ENCODE data around the gene DPP10.

DPP10 gene

GRCh38 chr2:114668415-114668814 is 226.0 kb downstream of the DPP10 start:
- H3K79me2 ChIP-seq (ENCODE audit: insufficient read depth, low read length), result no peaks in the 10 kb centered on the region
- H4K20me1 ChIP-seq (ENCODE audit: insufficient read depth, low read length, poor library complexity, severe bottlenecking), result no peaks in the 10 kb centered on the region
- H3K36me3 ChIP-seq (ENCODE audit: insufficient read depth, low read length), result no peaks in the 10 kb centered on the region
- TF ChIP-seq CTCF (conservative IDR thresholded peaks at IDR 0.05; ENCODE audit: low read length) (no peak), EZH2phosphoT487 (IDR thresholded peaks at IDR 0.05; ENCODE audit: borderline replicate concordance) (no peak)
- H3F3A ChIP-seq (ENCODE audit: low read depth), result no peaks in the 10 kb centered on the region
- no peaks in the 10 kb centered on the region for H3K9me2 ChIP-seq (replicated peaks; ENCODE audit: low read depth, low read length)
- no peak overlapping the region for H3K4me2 ChIP-seq (ENCODE audit: low read depth, low read length, poor library complexity, severe bottlenecking)
- no peaks in the 10 kb centered on the region for H3K9me3 ChIP-seq (ENCODE audit: insufficient read depth, low read depth, low read length)
- no peak overlapping the region for H3K9ac ChIP-seq (ENCODE audit: low read depth, low read length, poor library complexity, severe bottlenecking)
- H3K4me3 ChIP-seq (ENCODE audit: low read length, poor library complexity, severe bottlenecking), result no peak overlapping the region
- no peak overlapping the region for H2AFZ ChIP-seq (ENCODE audit: low read length)
- no peaks in the 10 kb centered on the region for H3K27me3 ChIP-seq (ENCODE audit: insufficient read depth, low read length, poor library complexity, severe bottlenecking)
- H3K4me1 ChIP-seq (ENCODE audit: insufficient read depth, low read length, poor library complexity, severe bottlenecking), result no peaks in the 10 kb centered on the region

GRCh38 chr2:114683251-114683650 is 240.8 kb downstream of the DPP10 start:
- H3K4me2 ChIP-seq (ENCODE audit: low read depth, low read length, poor library complexity, severe bottlenecking), result no peak overlapping the region
- no peaks in the 10 kb centered on the region for H3K36me3 ChIP-seq (ENCODE audit: insufficient read depth, low read length)
- H3F3A ChIP-seq (ENCODE audit: low read depth), result no peaks in the 10 kb centered on the region
- TF ChIP-seq CTCF (conservative IDR thresholded peaks at IDR 0.05; ENCODE audit: low read length) (no peak), EZH2phosphoT487 (IDR thresholded peaks at IDR 0.05; ENCODE audit: borderline replicate concordance) (no peak)
- no peak overlapping the region for H3K9ac ChIP-seq (ENCODE audit: low read depth, low read length, poor library complexity, severe bottlenecking)
- no peaks in the 10 kb centered on the region for H3K79me2 ChIP-seq (ENCODE audit: insufficient read depth, low read length)
- H3K27me3 ChIP-seq (ENCODE audit: insufficient read depth, low read length, poor library complexity, severe bottlenecking), result no peaks in the 10 kb centered on the region
- H2AFZ ChIP-seq (ENCODE audit: low read length), result no peak overlapping the region
- no peaks in the 10 kb centered on the region for H3K4me1 ChIP-seq (ENCODE audit: insufficient read depth, low read length, poor library complexity, severe bottlenecking)
- no peaks in the 10 kb centered on the region for H3K9me3 ChIP-seq (ENCODE audit: insufficient read depth, low read depth, low read length)
- no peak overlapping the region for H3K4me3 ChIP-seq (ENCODE audit: low read length, poor library complexity, severe bottlenecking)
- no peaks in the 10 kb centered on the region for H4K20me1 ChIP-seq (ENCODE audit: insufficient read depth, low read length, poor library complexity, severe bottlenecking)
- H3K9me2 ChIP-seq (replicated peaks; ENCODE audit: low read depth, low read length), result no peaks in the 10 kb centered on the region

- no peak for TF ChIP-seq EZH2phosphoT487 (IDR thresholded peaks at IDR 0.05; ENCODE audit: borderline replicate concordance)
- TF ChIP-seq CTCF (conservative IDR thresholded peaks at IDR 0.05; ENCODE audit: low read length), result no peak
- Histone ChIP-seq H3K27me3 (ENCODE audit: insufficient read depth, low read length, poor library complexity, severe bottlenecking) (no peaks in the 10 kb centered on the region), H3K4me1 (ENCODE audit: insufficient read depth, low read length, poor library complexity, severe bottlenecking) (no peaks in the 10 kb centered on the region), H3K9me2 (replicated peaks; ENCODE audit: low read depth, low read length) (no peaks in the 10 kb centered on the region), H3K9me3 (ENCODE audit: insufficient read depth, low read depth, low read length) (no peaks in the 10 kb centered on the region), H2AFZ (ENCODE audit: low read length) (no peak overlapping the region), H4K20me1 (ENCODE audit: insufficient read depth, low read length, poor library complexity, severe bottlenecking) (no peaks in the 10 kb centered on the region), H3K9ac (ENCODE audit: low read depth, low read length, poor library complexity, severe bottlenecking) (no peak overlapping the region), H3F3A (ENCODE audit: low read depth) (no peaks in the 10 kb centered on the region), H3K79me2 (ENCODE audit: insufficient read depth, low read length) (no peaks in the 10 kb centered on the region), H3K4me3 (ENCODE audit: low read length, poor library complexity, severe bottlenecking) (no peak overlapping the region), H3K36me3 (ENCODE audit: insufficient read depth, low read length) (no peaks in the 10 kb centered on the region), H3K4me2 (ENCODE audit: low read depth, low read length, poor library complexity, severe bottlenecking) (no peak overlapping the region)
Observed at GRCh38 chr2:114684403-114684802, 242.0 kb downstream of the DPP10 start.
